SK-N-MC (cell line): ENCODE data around the gene GRIA3.

Experiments
- EZH2 ChIP-seq: fragments of 200-600 bp; sonication (generic); IDR thresholded peaks from one replicate; pipeline ENCODE4 v1.6.1; 2017; ENCODE audit warnings: antibody characterized with exemption
- FOXP2 ChIP-seq: optimal IDR thresholded peaks from 2 replicates; pipeline ENCODE3; 2011; ENCODE audit warnings: mild to moderate bottlenecking, moderate library complexity; ENCODE audit not compliant: insufficient read depth; ENCODE audit errors: extremely low read length, control extremely low read depth
- POLR2AphosphoS5 ChIP-seq: IDR thresholded peaks from 2 replicates; pipeline ENCODE4 v1.6.1; 2012; ENCODE audit warnings: mild to moderate bottlenecking, low read depth, low read length, borderline replicate concordance

DNA sequence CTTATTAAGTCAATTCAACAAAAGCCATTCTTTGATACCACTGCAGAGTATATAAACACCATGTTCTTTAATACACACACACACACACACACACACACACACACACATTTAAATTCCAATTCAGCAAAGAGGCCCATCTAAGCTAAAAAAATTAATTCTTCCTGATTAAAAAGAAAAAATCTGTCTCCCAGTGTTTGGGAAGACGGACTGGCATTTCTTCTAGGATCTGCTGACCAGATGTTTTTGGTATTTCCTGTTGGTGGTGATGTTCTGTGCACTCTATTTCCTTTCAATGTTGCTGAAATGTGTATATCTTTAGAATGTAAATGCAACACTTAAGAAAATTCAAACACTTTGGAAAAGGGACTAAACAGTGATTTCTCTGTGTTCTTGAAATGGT, 304.9 kb downstream of the GRIA3 start:
- no peak for TF ChIP-seq POLR2AphosphoS5
- TF ChIP-seq EZH2 = no peak
- no peak for TF ChIP-seq FOXP2
